GM12878 (cell line): ENCODE measurements around the gene TBX10. TPM values are rescaled to one million over a fixed set of nuclear protein-coding genes. Genes with fewer than 3 reads are reported as not detected.

ENCODE experiments used
- CHD1 ChIP-seq: IDR thresholded peaks from 2 replicates; pipeline ENCODE4 v1.6.1; 2012; ENCODE audit warnings: low read depth, low read length, improper control_type of control experiment
- CHD4 ChIP-seq: fragments of 200-600 bp; sonication (generic); IDR thresholded peaks from 2 replicates; pipeline ENCODE4 v1.6.1; 2016; ENCODE audit warnings: mild to moderate bottlenecking
- CUX1 ChIP-seq: IDR thresholded peaks from 2 replicates; pipeline ENCODE4 v1.6.1; 2012; ENCODE audit warnings: improper control_type of control experiment, low read depth, low read length; ENCODE audit not compliant: insufficient replicate concordance
- ESRRA ChIP-seq: IDR thresholded peaks from 2 replicates; pipeline ENCODE4 v1.6.1; 2012; ENCODE audit warnings: mild to moderate bottlenecking, low read length, improper control_type of control experiment
- EZH2 ChIP-seq: IDR thresholded peaks from 2 replicates; pipeline ENCODE4 v1.6.1; 2012; ENCODE audit warnings: low read depth, mild to moderate bottlenecking, control low read depth, inconsistent platforms, low read length, borderline replicate concordance; ENCODE audit not compliant: control insufficient read depth
- FOS ChIP-seq: IDR thresholded peaks from 3 replicates; pipeline ENCODE4 v1.6.1; 2011; ENCODE audit warnings: borderline replicate concordance; ENCODE audit not compliant: insufficient read length; ENCODE audit errors: extremely low read depth
- HDGF ChIP-seq: fragments of 450-650 bp; IDR thresholded peaks from 2 replicates; pipeline ENCODE4 v1.6.1; 2016; ENCODE audit warnings: antibody characterized with exemption
- KLF5 ChIP-seq: fragments of 450-650 bp; IDR thresholded peaks from 2 replicates; pipeline ENCODE4 v1.6.1; 2014; ENCODE audit warnings: mild to moderate bottlenecking; ENCODE audit not compliant: partially characterized antibody
- POU2F2 ChIP-seq: IDR thresholded peaks from 3 replicates; pipeline ENCODE4 v1.6.1; 2011; ENCODE audit warnings: low read depth, mild to moderate bottlenecking, low read length, borderline replicate concordance
- RBBP5 ChIP-seq: fragments of 200-600 bp; sonication (generic); conservative IDR thresholded peaks from 2 replicates; pipeline ENCODE4 v1.6.1; 2016
- SIX5 ChIP-seq: IDR thresholded peaks from 2 replicates; pipeline ENCODE4 v1.6.1; 2011; ENCODE audit warnings: mild to moderate bottlenecking, low read depth, low read length, moderate library complexity; ENCODE audit not compliant: severe bottlenecking
- SKIL ChIP-seq: fragments of 450-650 bp; IDR thresholded peaks from 2 replicates; pipeline ENCODE4 v1.6.1; 2017; ENCODE audit warnings: mild to moderate bottlenecking, low read depth, inconsistent platforms; ENCODE audit not compliant: poor library complexity, severe bottlenecking
- SMARCA5 ChIP-seq: fragments of 450-650 bp; IDR thresholded peaks from 2 replicates; pipeline ENCODE4 v1.6.1; 2017; ENCODE audit warnings: mild to moderate bottlenecking
- SMC3 ChIP-seq: IDR thresholded peaks from 2 replicates; pipeline ENCODE4 v1.6.1; 2011; ENCODE audit warnings: low read length, improper control_type of control experiment, borderline replicate concordance
- STAT1 ChIP-seq: fragments of 450-650 bp; conservative IDR thresholded peaks from 2 replicates; pipeline ENCODE4 v1.6.1; 2014; ENCODE audit warnings: antibody characterized with exemption, mild to moderate bottlenecking
- STAT3 ChIP-seq: IDR thresholded peaks from 2 replicates; pipeline ENCODE4 v1.6.1; 2011; ENCODE audit warnings: low read depth, low read length, improper control_type of control experiment
- TCF3 ChIP-seq: IDR thresholded peaks from 2 replicates; pipeline ENCODE4 v1.6.1; 2012; ENCODE audit warnings: low read depth, mild to moderate bottlenecking, low read length, borderline replicate concordance; ENCODE audit not compliant: insufficient read depth
- WRNIP1 ChIP-seq: IDR thresholded peaks from 2 replicates; pipeline ENCODE4 v1.6.1; 2011; ENCODE audit warnings: low read depth, low read length, improper control_type of control experiment, borderline replicate concordance
- ZZZ3 ChIP-seq: IDR thresholded peaks from 2 replicates; pipeline ENCODE4 v1.6.1; 2011; ENCODE audit warnings: low read depth; ENCODE audit not compliant: control insufficient read depth, insufficient read length
- polyA plus RNA-seq, 11 experiments: library from polyadenylated mRNA; depleted of rRNA in 4 of 11; unstranded in 6 of 11; stranded (reverse) in 5 of 11; fragments of >200 nt; fragmentation: Nextera tagmentation in 4 of 11; fragmentation: Illumina TruSeq in 1 of 11; extraction: Ambion mirVana in 4 of 11; extraction: Trizol in 1 of 11; gene quantifications; 1 replicate in 1 of 11; 2 replicates in 10 of 11; pipeline versions ENCODE4 v1.2.1 to v1.2.3, GENCODE V29; 2011 to 2016; ENCODE audit warnings: inconsistent platforms in 2 of 11, missing spikeins in 2 of 11, low read depth in 1 of 11
- total RNA-seq, 4 experiments: library from RNA; depleted of rRNA in 3 of 4; stranded (reverse); fragments of >200 nt in 3 of 4; fragmentation: Illumina TruSeq in 1 of 4; extraction: Trizol in 1 of 4; gene quantifications; 2 replicates each; pipeline versions ENCODE4 v1.2.1 to v1.2.3, GENCODE V29; 2013 to 2021
- TF ChIP-seq, protein P1 (sequence below): fragments of 450-650 bp; formaldehyde crosslinking; IDR thresholded peaks from 2 replicates; pipeline ENCODE4 v1.4.0; 2020; ENCODE audit warnings: mild to moderate bottlenecking, moderate library complexity

TBX10 gene
- total and polyA plus RNA-seq, 10 of the 15 experiments (the other 5 are each of a cell fraction or from before 2014, with no cell fraction given), result 0.10 to 0.44 (median 0.20) TPM; not detected in 4

- no peak for TF ChIP-seq SKIL
- no peak for TF ChIP-seq KLF5
- TF ChIP-seq EZH2, result no peak
- no peak for TF ChIP-seq ESRRA
- TF ChIP-seq SMC3, result peak; percentile 74
- no peak for TF ChIP-seq STAT1
- no peak for TF ChIP-seq CHD1
- TF ChIP-seq CUX1, result no peak
- TF ChIP-seq, protein P1, sequence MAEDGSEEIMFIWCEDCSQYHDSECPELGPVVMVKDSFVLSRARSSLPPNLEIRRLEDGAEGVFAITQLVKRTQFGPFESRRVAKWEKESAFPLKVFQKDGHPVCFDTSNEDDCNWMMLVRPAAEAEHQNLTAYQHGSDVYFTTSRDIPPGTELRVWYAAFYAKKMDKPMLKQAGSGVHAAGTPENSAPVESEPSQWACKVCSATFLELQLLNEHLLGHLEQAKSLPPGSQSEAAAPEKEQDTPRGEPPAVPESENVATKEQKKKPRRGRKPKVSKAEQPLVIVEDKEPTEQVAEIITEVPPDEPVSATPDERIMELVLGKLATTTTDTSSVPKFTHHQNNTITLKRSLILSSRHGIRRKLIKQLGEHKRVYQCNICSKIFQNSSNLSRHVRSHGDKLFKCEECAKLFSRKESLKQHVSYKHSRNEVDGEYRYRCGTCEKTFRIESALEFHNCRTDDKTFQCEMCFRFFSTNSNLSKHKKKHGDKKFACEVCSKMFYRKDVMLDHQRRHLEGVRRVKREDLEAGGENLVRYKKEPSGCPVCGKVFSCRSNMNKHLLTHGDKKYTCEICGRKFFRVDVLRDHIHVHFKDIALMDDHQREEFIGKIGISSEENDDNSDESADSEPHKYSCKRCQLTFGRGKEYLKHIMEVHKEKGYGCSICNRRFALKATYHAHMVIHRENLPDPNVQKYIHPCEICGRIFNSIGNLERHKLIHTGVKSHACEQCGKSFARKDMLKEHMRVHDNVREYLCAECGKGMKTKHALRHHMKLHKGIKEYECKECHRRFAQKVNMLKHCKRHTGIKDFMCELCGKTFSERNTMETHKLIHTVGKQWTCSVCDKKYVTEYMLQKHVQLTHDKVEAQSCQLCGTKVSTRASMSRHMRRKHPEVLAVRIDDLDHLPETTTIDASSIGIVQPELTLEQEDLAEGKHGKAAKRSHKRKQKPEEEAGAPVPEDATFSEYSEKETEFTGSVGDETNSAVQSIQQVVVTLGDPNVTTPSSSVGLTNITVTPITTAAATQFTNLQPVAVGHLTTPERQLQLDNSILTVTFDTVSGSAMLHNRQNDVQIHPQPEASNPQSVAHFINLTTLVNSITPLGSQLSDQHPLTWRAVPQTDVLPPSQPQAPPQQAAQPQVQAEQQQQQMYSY (CRISPR knock-in tag), result no peak
- no peak for TF ChIP-seq FOS
- no peak for TF ChIP-seq SIX5
- no peak for TF ChIP-seq HDGF
- TF ChIP-seq RBBP5, result no peak
- TF ChIP-seq WRNIP1, result no peak
- no peak for TF ChIP-seq STAT3
- TF ChIP-seq TCF3, result no peak
- no peak for TF ChIP-seq CHD4
- no peak for TF ChIP-seq SMARCA5
- TF ChIP-seq ZZZ3, result no peak
- no peak for TF ChIP-seq POU2F2
Measured at GRCh38 chr11:67640021-67640757, 626 bp upstream of the TBX10 start (continued).
